Measurements from ENCODE around the gene SHKBP1. TPM values are rescaled to one million over a fixed set of nuclear protein-coding genes. Genes with fewer than 3 reads are reported as not detected.

SHKBP1 gene
- total and polyA plus RNA-seq, 2 of the 4 experiments (the other 2 are of a cell fraction): 15.6 to 94.0 TPM

- POLR2A ChIA-PET (ENCODE audit: unreplicated experiment): no interaction called here
- H3K4ac ChIP-seq (ENCODE audit: low read depth, low read length): no peak overlapping the region
- peaks cover 14% of the 10 kb centered on the region for H3K4me1 ChIP-seq (ENCODE audit: control insufficient read depth, insufficient read depth, low read length)
- H2BK120ac ChIP-seq (ENCODE audit: low read depth, low read length): no peak overlapping the region
- peaks cover 50% of the 10 kb centered on the region for H3K36me3 ChIP-seq (ENCODE audit: control insufficient read depth, insufficient read depth, low read length)
- DNase-seq (no peak), ATAC-seq (ENCODE audit: low read depth) (no peak)
- no peak overlapping the region for H2BK15ac ChIP-seq (ENCODE audit: low read depth, low read length)
- no peak overlapping the region for H2AK5ac ChIP-seq (ENCODE audit: low read depth, low read length)
- no peak overlapping the region for H4K91ac ChIP-seq (ENCODE audit: insufficient read depth, low read depth, low read length)
- H2BK20ac ChIP-seq (ENCODE audit: low read depth, low read length): no peak overlapping the region
- H3K14ac ChIP-seq (replicated peaks; ENCODE audit: low read depth, low read length): no peak overlapping the region
- H3K9me3 ChIP-seq (ENCODE audit: control insufficient read depth, insufficient read depth, low read length): no peaks in the 10 kb centered on the region
- no peak overlapping the region for H3K18ac ChIP-seq (ENCODE audit: low read depth, low read length)
- no peak overlapping the region for H4K5ac ChIP-seq (ENCODE audit: low read depth, low read length)
- H3K9me1 ChIP-seq (ENCODE audit: insufficient read depth, low read length): peaks cover 23% of the 10 kb centered on the region
- H3K4me2 ChIP-seq (ENCODE audit: low read depth, low read length): no peak overlapping the region
- in situ Hi-C loops (cut with MboI; ENCODE audit: low sequenced_read_pairs) (no loop called here), intact Hi-C loops (cut with micrococcal nuclease) (no loop called here), dilution Hi-C loops (cut with HindIII; ENCODE audit: low sequenced_read_pairs, unreplicated experiment) (no loop called here)
- no peak overlapping the region for H2BK5ac ChIP-seq (ENCODE audit: low read depth, low read length, poor library complexity, severe bottlenecking)
- H4K8ac ChIP-seq (ENCODE audit: low read depth in 2 of 2, low read length in 2 of 2): no peak overlapping the region
- TF ChIP-seq MXI1 (IDR thresholded peaks at IDR 0.05; ENCODE audit: borderline replicate concordance, low read depth, low read length) (no peak), RCOR1 (IDR thresholded peaks at IDR 0.05; ENCODE audit: insufficient replicate concordance, low read length) (no peak), POLR2A (IDR thresholded peaks at IDR 0.05; ENCODE audit: low read depth, low read length) (no peak), FOS (IDR thresholded peaks at IDR 0.05; ENCODE audit: low read depth, low read length) (no peak), SMC3 (IDR thresholded peaks at IDR 0.05; ENCODE audit: low read depth, low read length) (no peak), NFE2L2 (IDR thresholded peaks at IDR 0.05; ENCODE audit: low read depth, low read length) (no peak), USF2 (IDR thresholded peaks at IDR 0.05; ENCODE audit: low read depth, low read length) (no peak), BHLHE40 (IDR thresholded peaks at IDR 0.05; ENCODE audit: low read depth, low read length) (no peak), CTCF (conservative IDR thresholded peaks at IDR 0.05; ENCODE audit: low read depth, low read length) (no peak), RFX5 (IDR thresholded peaks at IDR 0.05; ENCODE audit: low read depth, low read length) (no peak), CEBPB (IDR thresholded peaks at IDR 0.05; ENCODE audit: low read depth, low read length) (no peak), CHD1 (IDR thresholded peaks at IDR 0.05; ENCODE audit: low read depth, low read length) (no peak), RAD21 (IDR thresholded peaks at IDR 0.05; ENCODE audit: low read length) (no peak), MAFK (IDR thresholded peaks at IDR 0.05; ENCODE audit: low read depth, low read length) (no peak), MAZ (IDR thresholded peaks at IDR 0.05; ENCODE audit: borderline replicate concordance, low read depth, low read length) (no peak)
- TF ChIP-seq, protein P1, sequence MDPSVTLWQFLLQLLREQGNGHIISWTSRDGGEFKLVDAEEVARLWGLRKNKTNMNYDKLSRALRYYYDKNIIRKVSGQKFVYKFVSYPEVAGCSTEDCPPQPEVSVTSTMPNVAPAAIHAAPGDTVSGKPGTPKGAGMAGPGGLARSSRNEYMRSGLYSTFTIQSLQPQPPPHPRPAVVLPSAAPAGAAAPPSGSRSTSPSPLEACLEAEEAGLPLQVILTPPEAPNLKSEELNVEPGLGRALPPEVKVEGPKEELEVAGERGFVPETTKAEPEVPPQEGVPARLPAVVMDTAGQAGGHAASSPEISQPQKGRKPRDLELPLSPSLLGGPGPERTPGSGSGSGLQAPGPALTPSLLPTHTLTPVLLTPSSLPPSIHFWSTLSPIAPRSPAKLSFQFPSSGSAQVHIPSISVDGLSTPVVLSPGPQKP (IDR thresholded peaks at IDR 0.05; ENCODE audit: borderline replicate concordance, low read depth, low read length): no peak
- H3K27ac ChIP-seq (ENCODE audit: insufficient read depth, low read length): no peak overlapping the region
- no peaks in the 10 kb centered on the region for H3K27me3 ChIP-seq (ENCODE audit: control insufficient read depth, insufficient read depth, low read length)
- 98% methylated on average over 34 of the region's 42 CpGs; no CpG with 5 or more reads in 1 of the 2 experiments for WGBS, 2 experiments (ENCODE audit: extremely low coverage in 2 of 2, insufficient read length in 1 of 2)
- no peak overlapping the region for H3K56ac ChIP-seq (ENCODE audit: extremely low read depth, insufficient read depth, low read length)
- H3K23ac ChIP-seq (ENCODE audit: low read depth, low read length): no peak overlapping the region
- CTCF ChIA-PET: no interaction called here
- H4K20me1 ChIP-seq (ENCODE audit: insufficient read depth, low read length): no peaks in the 10 kb centered on the region
- H3K4me3 ChIP-seq (ENCODE audit: insufficient read depth, low read depth, low read length): no peak overlapping the region
- no TSS peak for BruUV-seq (replicated peaks)
- H3K79me1 ChIP-seq (ENCODE audit: low read depth in 1 of 2, low read length in 2 of 2): peaks cover 0 to 7% of the 10 kb centered on the region in 2 experiments; a peak in 1 of 4 replicates
- no peak overlapping the region for H2AFZ ChIP-seq (replicated peaks; ENCODE audit: low read length, poor library complexity)
- no peak overlapping the region for H2AK9ac ChIP-seq (replicated peaks; ENCODE audit: low read depth, low read length, poor library complexity)
- no peak overlapping the region for H3K9ac ChIP-seq (ENCODE audit: low read depth, low read length)
Observed at GRCh38 chr19:40629346-40629745, 52.7 kb downstream of the SHKBP1 start.

Data from IMR-90 (cell line).